ENCODE data around the gene MET.

GRCh38 chr7:116742641-116743040 lies 70.6 kb downstream of the MET start:
- no peak for TF ChIP-seq YY1 (IDR thresholded peaks at IDR 0.05)
- TF ChIP-seq CTCF (IDR thresholded peaks at IDR 0.05; ENCODE audit: low read depth, low read length, missing input control), result no peak
- TF ChIP-seq MAX (IDR thresholded peaks at IDR 0.05), result no peak
- TF ChIP-seq ZBTB33 (IDR thresholded peaks at IDR 0.05), result no peak
- no peak for TF ChIP-seq HNF4A (conservative IDR thresholded peaks at IDR 0.05)
- TF ChIP-seq ATF3 (IDR thresholded peaks at IDR 0.05), result no peak
- TF ChIP-seq EGR1 (IDR thresholded peaks at IDR 0.05; ENCODE audit: low read depth in 2 of 2), result no peak
- no peak for TF ChIP-seq TAF1 (conservative IDR thresholded peaks at IDR 0.05)
- TF ChIP-seq SP1 (IDR thresholded peaks at IDR 0.05), result no peak
- TF ChIP-seq REST (IDR thresholded peaks at IDR 0.05), result no peak
- TF ChIP-seq NR2F2 (IDR thresholded peaks at IDR 0.05), result no peak
- TF ChIP-seq JUND (IDR thresholded peaks at IDR 0.05), result no peak
